Activated naive CD4-positive, alpha-beta T cell treated with anti-CD3 and anti-CD28 coated beads, Interleukin-2, amount 50 U/mL, for 24 hours (primary cell): ENCODE measurements around the gene BIRC3.

Source experiments
- H3K27ac Mint-ChIP-seq: one replicate; pipeline ENCODE4 v1.8.0; 2021; ENCODE audit warnings: mild to moderate bottlenecking, mixed read lengths
- H3K27me3 Mint-ChIP-seq: one replicate; pipeline ENCODE4 v1.8.0; 2021; ENCODE audit warnings: mixed read lengths
- H3K36me3 Mint-ChIP-seq: one replicate; pipeline ENCODE4 v1.8.0; 2021; ENCODE audit warnings: mixed read lengths
- H3K4me1 Mint-ChIP-seq: one replicate; pipeline ENCODE4 v1.8.0; 2021; ENCODE audit warnings: mixed read lengths
- H3K4me3 Mint-ChIP-seq: one replicate; pipeline ENCODE4 v1.8.0; 2021; ENCODE audit warnings: mild to moderate bottlenecking, mixed read lengths
- H3K9me3 Mint-ChIP-seq: one replicate; pipeline ENCODE4 v1.8.0; 2021; ENCODE audit warnings: mixed read lengths

The BIRC3 gene

DNA sequence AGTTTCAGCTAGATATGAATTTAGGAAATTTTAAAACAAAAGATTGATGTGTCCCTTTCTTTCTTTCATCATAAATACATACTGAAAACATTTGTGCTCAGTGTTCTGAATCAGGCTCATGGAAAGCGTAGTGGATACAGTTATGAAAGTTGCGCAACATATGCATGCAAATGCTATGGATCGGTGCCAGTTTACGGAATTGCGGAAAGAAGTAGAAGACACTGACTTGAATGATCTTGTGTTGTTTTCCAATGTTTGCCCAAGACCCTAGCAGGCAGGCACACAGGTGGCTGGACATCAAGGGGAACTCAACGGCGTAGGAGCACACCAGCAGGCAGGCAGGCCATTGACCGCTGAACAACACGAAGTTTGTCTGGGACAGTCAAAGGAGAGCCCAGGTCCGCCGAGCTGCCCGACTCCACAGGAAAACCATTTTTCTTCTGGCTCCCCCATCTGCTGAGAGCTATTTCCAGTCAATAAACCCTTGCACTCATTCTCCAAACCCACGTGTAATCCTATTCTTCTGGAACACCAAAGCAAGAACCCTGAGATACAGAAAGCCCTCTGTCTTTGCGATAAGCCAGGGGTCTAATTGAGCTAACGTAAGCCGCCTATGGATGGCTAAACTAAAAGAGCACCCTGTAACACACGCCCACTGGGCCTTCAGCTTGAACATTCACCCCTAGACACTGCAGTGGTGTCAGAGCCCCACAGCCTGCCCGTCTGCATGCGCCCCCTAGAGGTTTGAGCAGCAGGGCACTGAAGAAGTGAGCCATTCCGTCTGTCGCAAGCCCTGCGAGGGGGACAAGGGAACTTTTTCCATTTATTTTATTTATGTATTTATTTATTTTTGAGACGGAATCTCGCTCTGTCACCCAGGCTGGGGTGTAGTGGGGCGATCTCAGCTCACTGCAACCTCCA, 7.4 kb upstream of the BIRC3 start:
- Mint-ChIP-seq H3K27me3 (no peaks in the 10 kb centered on the region), H3K27ac (peak overlapping the region; percentile 23), H3K36me3 (peaks cover 2% of the 10 kb centered on the region), H3K4me3 (no peak overlapping the region), H3K4me1 (peaks cover 71% of the 10 kb centered on the region), H3K9me3 (no peaks in the 10 kb centered on the region)

DNA sequence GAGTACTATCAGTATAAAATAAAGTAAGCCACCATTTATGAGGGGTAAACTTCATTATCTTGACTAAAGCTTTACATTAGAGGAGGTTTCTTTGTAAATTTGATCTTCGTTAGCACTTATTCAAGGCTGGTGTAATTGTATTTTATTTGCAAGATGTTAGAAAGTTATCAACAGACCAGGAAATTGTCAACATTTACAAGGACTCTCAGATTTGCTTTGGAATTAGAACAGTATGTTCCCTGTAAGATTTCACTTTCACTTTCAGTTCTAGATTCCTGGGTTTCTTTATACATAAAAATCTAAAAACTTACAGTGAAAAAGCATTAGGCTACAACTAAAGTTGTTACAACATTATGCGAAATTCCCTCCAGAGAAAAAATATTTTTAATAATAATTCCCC, 4.6 kb upstream of the BIRC3 start:
- H3K36me3 Mint-ChIP-seq, result peaks cover 3% of the 10 kb centered on the region
- no peaks in the 10 kb centered on the region for H3K9me3 Mint-ChIP-seq
- peaks cover 62% of the 10 kb centered on the region for H3K4me1 Mint-ChIP-seq
- peak overlapping the region; percentile 66 for H3K4me3 Mint-ChIP-seq
- no peaks in the 10 kb centered on the region for H3K27me3 Mint-ChIP-seq
- peak overlapping the region; percentile 71 for H3K27ac Mint-ChIP-seq

DNA sequence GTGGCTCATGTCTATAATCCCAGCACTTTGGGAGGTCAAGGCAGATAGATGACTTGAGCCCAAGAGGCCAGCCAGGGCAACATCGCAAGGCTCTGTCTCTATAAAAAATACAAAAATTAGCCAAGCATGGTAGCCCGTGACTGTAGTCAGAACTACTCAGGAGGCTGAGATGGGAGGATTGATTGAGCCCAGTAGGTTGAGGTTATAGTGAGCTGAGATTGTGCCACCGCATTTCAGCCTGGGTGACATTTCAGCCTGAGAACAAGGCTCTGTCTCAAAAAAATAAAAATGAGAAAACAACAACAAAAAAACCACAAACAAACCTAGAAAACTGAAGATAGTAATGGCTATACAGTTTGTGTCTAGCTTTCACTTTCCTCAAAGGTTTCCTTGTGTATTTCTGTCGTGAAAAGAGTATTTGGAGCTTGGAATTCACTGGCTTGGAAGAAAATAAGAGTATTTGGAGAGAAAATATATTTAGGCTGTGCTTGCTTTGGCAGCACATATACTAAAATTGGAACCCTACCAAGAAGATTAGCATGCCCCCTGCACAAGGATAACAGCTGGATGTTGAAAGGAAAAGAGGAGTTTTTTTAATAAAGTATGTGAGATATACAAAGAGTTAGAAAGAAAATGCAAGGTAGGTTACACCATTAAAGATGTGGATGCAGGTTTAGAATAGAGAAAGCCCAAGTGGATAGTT, 3.9 kb upstream of the BIRC3 start:
- no peaks in the 10 kb centered on the region for H3K9me3 Mint-ChIP-seq
- H3K4me3 Mint-ChIP-seq, result peak overlapping the region; percentile 66
- no peaks in the 10 kb centered on the region for H3K27me3 Mint-ChIP-seq
- peaks cover 4% of the 10 kb centered on the region for H3K36me3 Mint-ChIP-seq
- peak overlapping the region; percentile 71 for H3K27ac Mint-ChIP-seq
- H3K4me1 Mint-ChIP-seq, result peaks cover 58% of the 10 kb centered on the region

DNA sequence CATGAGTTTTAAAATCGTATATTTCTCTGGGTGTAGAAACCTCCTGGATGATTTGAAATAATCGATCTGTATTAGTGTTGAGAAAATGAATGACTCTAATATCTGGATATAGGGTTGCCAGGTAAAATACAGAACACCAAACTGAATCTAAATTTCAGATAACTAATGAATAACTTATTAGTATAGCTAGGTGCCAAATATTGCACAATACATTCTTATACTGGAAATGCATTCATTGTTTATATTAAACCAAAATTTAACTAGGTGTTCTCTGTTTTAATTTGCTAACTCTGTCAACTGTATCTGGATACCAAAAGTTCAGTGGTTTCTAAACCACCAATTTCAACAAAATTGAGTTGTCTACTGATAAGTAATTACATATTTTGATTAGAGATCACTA, 2.5 kb upstream of the BIRC3 start:
- peak overlapping the region; percentile 40 for H3K4me3 Mint-ChIP-seq
- peaks cover 11% of the 10 kb centered on the region for H3K36me3 Mint-ChIP-seq
- peak overlapping the region; percentile 94 for H3K27ac Mint-ChIP-seq
- H3K9me3 Mint-ChIP-seq, result no peaks in the 10 kb centered on the region
- no peaks in the 10 kb centered on the region for H3K27me3 Mint-ChIP-seq
- peaks cover 61% of the 10 kb centered on the region for H3K4me1 Mint-ChIP-seq

DNA sequence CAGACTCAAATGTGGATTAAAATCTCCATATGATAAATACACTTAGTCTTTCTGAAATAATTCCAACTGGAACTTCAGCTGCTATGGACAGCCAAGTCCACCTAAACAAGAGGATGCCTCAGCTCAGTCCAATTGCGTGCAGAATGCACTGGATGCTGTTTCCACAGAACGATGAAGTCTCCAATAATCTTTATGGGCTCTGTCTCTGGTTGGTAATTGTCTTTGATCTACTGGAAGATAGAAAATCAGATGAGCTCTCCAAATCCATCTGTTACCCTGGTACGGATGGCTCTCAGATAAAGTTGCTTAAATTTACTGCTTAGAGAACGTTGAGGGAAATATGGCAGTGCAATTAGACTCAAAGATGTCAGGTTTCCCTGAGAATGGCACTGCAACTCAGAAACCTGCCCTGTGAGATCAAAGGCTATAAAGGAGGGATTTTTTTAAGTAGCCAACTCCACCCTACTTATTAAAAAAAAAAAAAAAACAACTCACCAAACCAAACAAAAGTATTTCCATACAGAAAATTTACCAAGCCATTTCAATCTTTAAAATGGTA, 859 bp upstream of the BIRC3 start:
- peaks cover 18% of the 10 kb centered on the region for H3K36me3 Mint-ChIP-seq
- H3K27me3 Mint-ChIP-seq, result no peaks in the 10 kb centered on the region
- peaks cover 65% of the 10 kb centered on the region for H3K4me1 Mint-ChIP-seq
- peak overlapping the region; percentile 99 for H3K27ac Mint-ChIP-seq
- peak overlapping the region; percentile 97 for H3K4me3 Mint-ChIP-seq
- no peaks in the 10 kb centered on the region for H3K9me3 Mint-ChIP-seq

DNA sequence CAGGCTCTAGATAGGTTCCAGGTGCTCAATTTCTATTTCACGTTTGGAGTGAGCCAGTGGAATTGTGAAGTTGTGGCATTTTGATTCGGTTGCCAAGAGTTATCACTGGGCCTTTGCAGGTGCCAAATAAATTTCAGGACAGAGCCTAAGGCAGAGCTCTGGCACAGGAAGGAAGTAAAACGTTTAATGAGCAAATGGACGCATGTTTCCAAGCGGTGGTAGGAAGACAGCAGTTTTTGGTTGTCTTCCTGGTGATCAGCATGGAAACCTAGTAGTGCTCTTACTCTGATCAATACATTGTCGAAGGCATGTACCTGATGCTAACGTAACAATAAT, 452 bp downstream of the BIRC3 start:
- no peaks in the 10 kb centered on the region for H3K9me3 Mint-ChIP-seq
- H3K4me3 Mint-ChIP-seq, result peak overlapping the region; percentile 97
- peaks cover 25% of the 10 kb centered on the region for H3K36me3 Mint-ChIP-seq
- H3K4me1 Mint-ChIP-seq, result peaks cover 69% of the 10 kb centered on the region
- H3K27ac Mint-ChIP-seq, result peak overlapping the region; percentile 99
- no peaks in the 10 kb centered on the region for H3K27me3 Mint-ChIP-seq

DNA sequence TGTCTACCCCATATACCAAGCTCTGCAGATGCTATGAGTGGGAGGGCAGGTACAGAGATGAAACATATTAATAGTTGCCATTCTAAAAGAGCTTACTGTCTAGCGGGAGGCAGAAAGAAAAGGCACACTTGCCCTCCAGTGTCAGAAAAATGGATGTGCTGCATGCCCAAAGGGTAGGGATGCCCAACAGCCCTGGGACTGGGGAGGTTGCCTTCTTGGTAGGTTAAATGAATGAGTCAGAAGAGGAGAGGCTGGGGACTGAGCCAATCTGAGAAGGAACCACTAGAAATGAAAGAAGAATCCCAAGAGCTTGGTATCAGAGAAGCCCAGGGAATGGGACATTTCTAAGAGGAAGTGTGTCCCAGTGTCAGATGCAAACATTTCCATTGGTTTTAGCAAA, 1.2 kb downstream of the BIRC3 start:
- peaks cover 27% of the 10 kb centered on the region for H3K36me3 Mint-ChIP-seq
- H3K4me1 Mint-ChIP-seq, result peaks cover 66% of the 10 kb centered on the region
- H3K27ac Mint-ChIP-seq, result peak overlapping the region; percentile 96
- H3K9me3 Mint-ChIP-seq, result no peaks in the 10 kb centered on the region
- no peaks in the 10 kb centered on the region for H3K27me3 Mint-ChIP-seq
- peak overlapping the region; percentile 97 for H3K4me3 Mint-ChIP-seq

DNA sequence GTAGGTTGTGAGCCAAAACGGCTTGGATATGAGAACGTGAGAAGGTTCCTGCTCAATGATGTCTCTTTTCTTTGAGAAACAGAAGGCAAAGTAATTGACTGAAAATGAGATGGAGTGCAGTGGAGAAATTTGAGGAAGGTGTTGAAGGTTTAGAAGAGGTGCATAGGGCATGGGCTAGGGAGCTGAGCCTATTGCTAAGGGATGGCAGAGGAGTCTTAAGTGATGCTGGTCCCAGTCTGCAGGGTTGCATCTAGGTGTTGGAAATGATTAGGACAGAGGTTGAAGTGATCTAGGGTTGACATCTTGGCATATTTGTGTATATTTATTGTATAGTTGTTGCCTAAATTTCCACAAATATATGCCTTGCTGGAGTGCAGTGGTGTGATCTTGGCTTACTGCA, 2.3 kb downstream of the BIRC3 start:
- H3K9me3 Mint-ChIP-seq, result no peaks in the 10 kb centered on the region

DNA sequence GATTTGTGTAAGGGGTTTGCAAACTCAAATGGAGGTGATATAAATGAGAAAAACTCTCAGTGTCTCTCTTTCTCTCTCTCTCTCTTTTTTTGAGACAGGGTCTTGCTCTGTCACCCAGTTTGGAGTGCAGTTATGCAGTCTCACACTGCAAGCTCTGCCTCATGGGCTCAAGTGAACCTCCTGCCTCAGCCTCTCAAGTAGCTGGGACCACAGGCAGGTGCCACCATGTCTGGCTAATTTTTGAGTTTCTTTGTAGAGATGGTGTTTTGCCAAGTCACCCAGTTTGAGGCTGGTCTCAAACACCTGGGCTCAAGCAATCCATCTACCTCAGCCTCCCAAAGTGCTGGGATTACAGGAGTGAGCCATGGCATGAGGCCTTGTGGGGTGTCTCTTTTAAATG, 2.9 kb downstream of the BIRC3 start:
- Mint-ChIP-seq H3K27ac (peak overlapping the region; percentile 96), H3K36me3 (peaks cover 25% of the 10 kb centered on the region), H3K4me1 (peaks cover 67% of the 10 kb centered on the region), H3K27me3 (no peaks in the 10 kb centered on the region), H3K4me3 (peak overlapping the region; percentile 97), H3K9me3 (no peaks in the 10 kb centered on the region)

More for the DNA sequence above, 2.3 kb downstream of the BIRC3 start:
- peaks cover 68% of the 10 kb centered on the region for H3K4me1 Mint-ChIP-seq
- no peaks in the 10 kb centered on the region for H3K27me3 Mint-ChIP-seq
- peak overlapping the region; percentile 96 for H3K27ac Mint-ChIP-seq
- peaks cover 25% of the 10 kb centered on the region for H3K36me3 Mint-ChIP-seq
- peak overlapping the region; percentile 97 for H3K4me3 Mint-ChIP-seq

DNA sequence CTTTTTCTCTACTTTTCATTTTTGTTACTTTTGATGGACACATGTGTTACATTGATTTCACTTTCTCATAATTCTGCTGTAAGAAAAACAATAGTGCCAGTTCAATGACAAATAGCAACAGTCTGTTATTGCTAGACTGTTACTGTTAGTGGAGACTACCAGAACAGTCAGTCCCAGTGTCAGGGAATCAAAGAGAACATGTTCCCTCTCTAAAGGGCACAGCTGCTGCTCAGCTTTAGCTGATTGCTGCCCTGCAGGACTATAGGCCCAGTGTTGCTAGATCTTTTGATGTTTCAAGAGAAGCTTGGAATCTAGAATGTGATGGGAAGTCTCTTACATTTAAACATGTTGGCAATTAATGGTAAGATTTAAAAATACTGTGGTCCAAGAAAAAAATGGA, 3.4 kb downstream of the BIRC3 start:
- Mint-ChIP-seq H3K27ac (peak overlapping the region; percentile 96), H3K4me1 (peaks cover 62% of the 10 kb centered on the region), H3K27me3 (no peaks in the 10 kb centered on the region), H3K4me3 (peak overlapping the region; percentile 97), H3K36me3 (peaks cover 25% of the 10 kb centered on the region), H3K9me3 (no peaks in the 10 kb centered on the region)

DNA sequence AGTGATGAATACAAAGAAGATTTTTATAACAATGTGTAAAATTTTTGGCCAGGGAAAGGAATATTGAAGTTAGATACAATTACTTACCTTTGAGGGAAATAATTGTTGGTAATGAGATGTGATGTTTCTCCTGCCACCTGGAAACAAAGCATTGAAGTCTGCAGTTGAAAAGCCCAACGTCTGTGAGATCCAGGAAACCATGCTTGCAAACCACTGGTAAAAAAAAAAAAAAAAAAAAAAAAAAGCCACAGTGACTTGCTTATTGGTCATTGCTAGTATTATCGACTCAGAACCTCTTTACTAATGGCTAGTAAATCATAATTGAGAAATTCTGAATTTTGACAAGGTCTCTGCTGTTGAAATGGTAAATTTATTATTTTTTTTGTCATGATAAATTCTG, 5.3 kb downstream of the BIRC3 start:
- peaks cover 62% of the 10 kb centered on the region for H3K4me1 Mint-ChIP-seq
- no peaks in the 10 kb centered on the region for H3K27me3 Mint-ChIP-seq
- peaks cover 24% of the 10 kb centered on the region for H3K36me3 Mint-ChIP-seq
- peak overlapping the region; percentile 84 for H3K4me3 Mint-ChIP-seq
- peak overlapping the region; percentile 96 for H3K27ac Mint-ChIP-seq
- no peaks in the 10 kb centered on the region for H3K9me3 Mint-ChIP-seq

DNA sequence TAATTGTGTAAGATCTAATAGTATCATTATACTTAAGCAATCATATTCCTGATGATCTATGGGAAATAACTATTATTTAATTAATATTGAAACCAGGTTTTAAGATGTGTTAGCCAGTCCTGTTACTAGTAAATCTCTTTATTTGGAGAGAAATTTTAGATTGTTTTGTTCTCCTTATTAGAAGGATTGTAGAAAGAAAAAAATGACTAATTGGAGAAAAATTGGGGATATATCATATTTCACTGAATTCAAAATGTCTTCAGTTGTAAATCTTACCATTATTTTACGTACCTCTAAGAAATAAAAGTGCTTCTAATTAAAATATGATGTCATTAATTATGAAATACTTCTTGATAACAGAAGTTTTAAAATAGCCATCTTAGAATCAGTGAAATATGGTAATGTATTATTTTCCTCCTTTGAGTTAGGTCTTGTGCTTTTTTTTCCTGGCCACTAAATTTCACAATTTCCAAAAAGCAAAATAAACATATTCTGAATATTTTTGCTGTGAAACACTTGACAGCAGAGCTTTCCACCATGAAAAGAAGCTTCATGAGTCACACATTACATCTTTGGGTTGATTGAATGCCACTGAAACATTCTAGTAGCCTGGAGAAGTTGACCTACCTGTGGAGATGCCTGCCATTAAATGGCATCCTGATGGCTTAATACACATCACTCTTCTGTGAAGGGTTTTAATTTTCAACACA, 6.4 kb downstream of the BIRC3 start:
- H3K36me3 Mint-ChIP-seq, result peaks cover 20% of the 10 kb centered on the region
- H3K4me3 Mint-ChIP-seq, result peak overlapping the region; percentile 33
- H3K9me3 Mint-ChIP-seq, result no peaks in the 10 kb centered on the region
- peaks cover 60% of the 10 kb centered on the region for H3K4me1 Mint-ChIP-seq
- H3K27ac Mint-ChIP-seq, result peak overlapping the region; percentile 81
- no peaks in the 10 kb centered on the region for H3K27me3 Mint-ChIP-seq

DNA sequence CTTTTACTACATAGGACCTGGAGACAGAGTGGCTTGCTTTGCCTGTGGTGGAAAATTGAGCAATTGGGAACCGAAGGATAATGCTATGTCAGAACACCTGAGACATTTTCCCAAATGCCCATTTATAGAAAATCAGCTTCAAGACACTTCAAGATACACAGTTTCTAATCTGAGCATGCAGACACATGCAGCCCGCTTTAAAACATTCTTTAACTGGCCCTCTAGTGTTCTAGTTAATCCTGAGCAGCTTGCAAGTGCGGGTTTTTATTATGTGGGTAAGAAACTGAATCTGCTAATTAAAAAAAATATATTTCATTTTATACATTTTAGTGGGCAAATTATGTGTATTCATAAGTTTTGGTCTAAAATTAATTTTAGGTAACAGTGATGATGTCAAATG, 7.8 kb downstream of the BIRC3 start:
- H3K27me3 Mint-ChIP-seq, result no peaks in the 10 kb centered on the region
- H3K27ac Mint-ChIP-seq, result no peak overlapping the region
- no peaks in the 10 kb centered on the region for H3K9me3 Mint-ChIP-seq
- H3K4me1 Mint-ChIP-seq, result peaks cover 55% of the 10 kb centered on the region
- H3K4me3 Mint-ChIP-seq, result no peak overlapping the region
- H3K36me3 Mint-ChIP-seq, result peaks cover 20% of the 10 kb centered on the region

DNA sequence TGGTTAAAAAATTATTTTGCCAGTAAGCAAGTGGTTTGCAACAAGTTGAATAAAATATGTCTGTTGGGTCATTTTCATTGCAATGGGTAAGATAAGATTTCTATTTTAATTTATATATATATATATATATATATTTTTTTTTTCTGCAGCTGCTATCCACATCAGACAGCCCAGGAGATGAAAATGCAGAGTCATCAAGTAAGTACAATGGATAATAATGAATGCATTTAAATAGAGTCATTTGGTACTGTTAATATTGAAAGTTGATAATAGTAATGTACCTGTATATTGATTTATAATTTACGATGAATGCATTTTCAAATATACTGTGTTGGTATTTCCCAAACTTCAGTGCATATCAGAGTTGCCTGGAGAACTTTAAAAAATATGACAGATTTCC, 11.5 kb downstream of the BIRC3 start:
- Mint-ChIP-seq H3K27ac (no peak overlapping the region), H3K27me3 (no peaks in the 10 kb centered on the region), H3K4me3 (no peak overlapping the region), H3K4me1 (peaks cover 42% of the 10 kb centered on the region), H3K36me3 (peaks cover 18% of the 10 kb centered on the region), H3K9me3 (no peaks in the 10 kb centered on the region)

DNA sequence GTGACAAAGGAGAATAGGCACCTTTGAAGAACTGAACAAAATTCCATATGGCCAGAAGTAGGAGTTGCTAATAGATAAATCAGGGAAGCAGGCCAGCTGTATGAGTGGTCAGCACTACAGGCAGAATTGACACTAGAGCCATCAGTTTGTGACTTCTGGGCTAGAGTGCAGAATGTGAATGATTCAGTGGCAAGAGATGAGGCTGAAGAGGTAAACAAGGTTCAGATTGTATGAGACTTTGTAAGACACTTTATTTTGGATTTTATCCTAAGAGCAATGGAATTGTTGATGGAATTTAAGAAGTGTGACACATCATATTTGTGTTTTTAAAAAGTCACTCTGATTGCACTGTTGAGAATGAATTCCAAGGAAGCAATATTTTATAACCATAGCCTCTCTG, 12.9 kb downstream of the BIRC3 start:
- Mint-ChIP-seq H3K9me3 (no peaks in the 10 kb centered on the region), H3K36me3 (peaks cover 21% of the 10 kb centered on the region), H3K27ac (peak overlapping the region; percentile 85), H3K4me1 (peaks cover 34% of the 10 kb centered on the region), H3K27me3 (no peaks in the 10 kb centered on the region), H3K4me3 (no peak overlapping the region)
